GM12864 (cell line): ENCODE measurements around the gene KIF26B.
"Not testable (repeated sequence)": the region's sequence is repeated elsewhere in the genome, so short reads cannot be mapped to it uniquely, and the experiment has no call there.

Experiments used
- DNase-seq: peaks from one replicate; pipeline ENCODE4 v3.0.0-alpha.2; 2011; ENCODE audit warnings: low read depth
- H3K4me3 ChIP-seq: 2 replicates; pipeline ENCODE4 v1.5.1; 2011; ENCODE audit warnings: mild to moderate bottlenecking, low read depth, low read length, control low read depth
- CTCF ChIP-seq: IDR thresholded peaks from 2 replicates; pipeline ENCODE4 v1.5.1; 2011; ENCODE audit warnings: low read depth, mild to moderate bottlenecking, moderate library complexity, low read length, control low read depth, inconsistent platforms; ENCODE audit errors: missing control alignments

The KIF26B gene

GRCh38 chr1:245390975-245391374 lies 236.2 kb downstream of the KIF26B start:
- H3K4me3 ChIP-seq = no peak overlapping the region
- no peak for TF ChIP-seq CTCF
- no peak for DNase-seq

- TF ChIP-seq CTCF = no peak
- no peak overlapping the region for H3K4me3 ChIP-seq
- DNase-seq = no peak
Measured at GRCh38 chr1:245393694-245394093, 238.9 kb downstream of the KIF26B start.

- no peak for TF ChIP-seq CTCF
- no peak for DNase-seq
- H3K4me3 ChIP-seq = no peak overlapping the region
Measured at GRCh38 chr1:245395680-245396079, 240.9 kb downstream of the KIF26B start.

- TF ChIP-seq CTCF = no peak
- no peak for DNase-seq
- no peak overlapping the region for H3K4me3 ChIP-seq
Measured at GRCh38 chr1:245396615-245397014, 241.8 kb downstream of the KIF26B start.

- no peak for DNase-seq
- no peak for TF ChIP-seq CTCF
- H3K4me3 ChIP-seq = no peak overlapping the region
Measured at GRCh38 chr1:245397771-245398170, 243.0 kb downstream of the KIF26B start.

- DNase-seq = no peak
- no peak for TF ChIP-seq CTCF
- H3K4me3 ChIP-seq = no peak overlapping the region
Measured at GRCh38 chr1:245398180-245398579, 243.4 kb downstream of the KIF26B start.

GRCh38 chr1:245401881-245402587 lies 247.2 kb downstream of the KIF26B start:
- no peak overlapping the region for H3K4me3 ChIP-seq
- no peak for TF ChIP-seq CTCF
- DNase-seq = no peak

GRCh38 chr1:245402998-245403397 lies 248.2 kb downstream of the KIF26B start:
- not testable (repeated sequence) for H3K4me3 ChIP-seq, DNase-seq
